ENCODE measurements around the gene TMEM25.
"Not testable (repeated sequence)": the region's sequence is repeated elsewhere in the genome, so short reads cannot be mapped to it uniquely, and the experiment has no call there.

TMEM25 gene

GRCh38 chr11:118532852-118533768, 2.1 kb downstream of the TMEM25 start:
- no peak for DNase-seq

GRCh38 chr11:118533769-118534729, 3.1 kb downstream of the TMEM25 start:
- DNase-seq: peak; percentile 18 to 72

- no peak for DNase-seq
Observed at GRCh38 chr11:118535261-118535660, 4.3 kb downstream of the TMEM25 start.

- no peak for DNase-seq
Observed at GRCh38 chr11:118536726-118537125, 5.7 kb downstream of the TMEM25 start.

- no peak for DNase-seq
Observed at GRCh38 chr11:118537409-118537980, 6.5 kb downstream of the TMEM25 start.

GRCh38 chr11:118544010-118544646, 13.1 kb downstream of the TMEM25 start:
- DNase-seq: no peak

- no peak for DNase-seq
Observed at GRCh38 chr11:118544647-118545010, 13.6 kb downstream of the TMEM25 start.

GRCh38 chr11:118545533-118545932, 14.5 kb downstream of the TMEM25 start:
- DNase-seq: no peak

GRCh38 chr11:118547132-118547531, 16.1 kb downstream of the TMEM25 start:
- no peak for DNase-seq

GRCh38 chr11:118552341-118552740, 21.3 kb downstream of the TMEM25 start:
- DNase-seq: no peak

- no peak for DNase-seq
Observed at GRCh38 chr11:118560806-118561205, 29.8 kb downstream of the TMEM25 start.

GRCh38 chr11:118565051-118565450, 34.1 kb downstream of the TMEM25 start:
- no peak for DNase-seq

GRCh38 chr11:118569670-118570069, 38.7 kb downstream of the TMEM25 start:
- no peak for DNase-seq

- no peak for DNase-seq
Observed at GRCh38 chr11:118570787-118571186, 39.8 kb downstream of the TMEM25 start.

- DNase-seq: peak in 1 of 2 experiments; percentile 59
Observed at GRCh38 chr11:118571701-118572060, 40.7 kb downstream of the TMEM25 start.

GRCh38 chr11:118572061-118572980, 41.3 kb downstream of the TMEM25 start, which contains the start of gene ARCN1:
Gene ARCN1 (plus strand): TSS chr11:118572409. CDS start chr11:118572548, 139 bp downstream.
- DNase-seq: peak; percentile 80 to 97

GRCh38 chr11:118572981-118573550, 42.1 kb downstream of the TMEM25 start:
- peak in 1 of 2 experiments; percentile 53 for DNase-seq

- DNase-seq: no peak
Observed at GRCh38 chr11:118574636-118575035, 43.6 kb downstream of the TMEM25 start.

GRCh38 chr11:118577995-118578394, 47.0 kb downstream of the TMEM25 start:
- not testable (repeated sequence) for DNase-seq

- DNase-seq: no peak
Observed at GRCh38 chr11:118581057-118581456, 50.1 kb downstream of the TMEM25 start.

Measured in NCI-H526 (cell line).